Tibial nerve (tissue), 4 donors: ENCODE results near the gene RALA.

Experiments
- EP300 ChIP-seq, 2 donors: sonication (generic); formaldehyde crosslinking; IDR thresholded peaks; one replicate each; pipeline ENCODE4 v1.6.1; 2017; ENCODE audit warnings: antibody characterized with exemption in 2 of 2, mild to moderate bottlenecking in 1 of 2
- POLR2A ChIP-seq, 2 donors: fragments of 450-650 bp; IDR thresholded peaks; one replicate each; pipeline ENCODE4 v1.6.1; 2017; ENCODE audit warnings: antibody characterized with exemption in 2 of 2, mild to moderate bottlenecking in 2 of 2, moderate library complexity in 2 of 2
- TF ChIP-seq, protein P1 (sequence below), 5 experiments: fragments of 200-600 bp in 3 of 5; fragments of 450-650 bp in 2 of 5; sonication (generic) in 3 of 5; IDR thresholded peaks; one replicate each; pipeline ENCODE4 v1.5.1; 2016 to 2019; ENCODE audit warnings: antibody characterized with exemption in 5 of 5, mild to moderate bottlenecking in 3 of 5, moderate library complexity in 2 of 5

DNA sequence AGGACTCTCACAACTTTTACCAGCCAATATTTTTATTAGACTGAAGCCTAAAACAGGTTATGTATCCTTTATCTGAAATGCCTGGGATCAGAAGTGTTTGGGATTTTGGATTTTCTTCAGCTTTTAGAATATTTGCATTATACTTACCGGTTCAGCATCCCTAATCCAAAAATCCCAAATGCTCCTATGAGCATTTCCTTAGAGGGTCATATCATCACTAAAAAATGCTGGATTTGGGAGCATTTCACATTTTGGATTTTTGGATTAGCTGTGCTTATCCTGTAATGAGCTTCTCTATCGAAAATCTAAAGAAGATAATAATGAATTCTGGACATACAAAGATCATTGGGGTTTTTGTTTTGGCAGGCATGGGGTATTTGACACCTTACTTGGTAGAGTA, 53.0 kb downstream of the RALA start:
- TF ChIP-seq, protein P1, sequence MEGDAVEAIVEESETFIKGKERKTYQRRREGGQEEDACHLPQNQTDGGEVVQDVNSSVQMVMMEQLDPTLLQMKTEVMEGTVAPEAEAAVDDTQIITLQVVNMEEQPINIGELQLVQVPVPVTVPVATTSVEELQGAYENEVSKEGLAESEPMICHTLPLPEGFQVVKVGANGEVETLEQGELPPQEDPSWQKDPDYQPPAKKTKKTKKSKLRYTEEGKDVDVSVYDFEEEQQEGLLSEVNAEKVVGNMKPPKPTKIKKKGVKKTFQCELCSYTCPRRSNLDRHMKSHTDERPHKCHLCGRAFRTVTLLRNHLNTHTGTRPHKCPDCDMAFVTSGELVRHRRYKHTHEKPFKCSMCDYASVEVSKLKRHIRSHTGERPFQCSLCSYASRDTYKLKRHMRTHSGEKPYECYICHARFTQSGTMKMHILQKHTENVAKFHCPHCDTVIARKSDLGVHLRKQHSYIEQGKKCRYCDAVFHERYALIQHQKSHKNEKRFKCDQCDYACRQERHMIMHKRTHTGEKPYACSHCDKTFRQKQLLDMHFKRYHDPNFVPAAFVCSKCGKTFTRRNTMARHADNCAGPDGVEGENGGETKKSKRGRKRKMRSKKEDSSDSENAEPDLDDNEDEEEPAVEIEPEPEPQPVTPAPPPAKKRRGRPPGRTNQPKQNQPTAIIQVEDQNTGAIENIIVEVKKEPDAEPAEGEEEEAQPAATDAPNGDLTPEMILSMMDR (IDR thresholded peaks at IDR 0.05) = no peak
- TF ChIP-seq POLR2A (IDR thresholded peaks at IDR 0.05) = no peak
- no peak for TF ChIP-seq EP300 (IDR thresholded peaks at IDR 0.05)
